Breast epithelium (tissue), 4 donors: ENCODE measurements around the gene RHOH. TPM values are rescaled to one million over a fixed set of nuclear protein-coding genes. Genes with fewer than 3 reads are reported as not detected.

Experiments used
- DNase-seq, 2 donors: peaks; one replicate each; pipeline ENCODE4 v3.0.0-alpha.2; 2019; ENCODE audit warnings: low spot score in 2 of 2
- H3K27ac ChIP-seq, 2 donors: fragments of 200-600 bp; sonication (generic) in 1 of 2; one replicate each; pipeline ENCODE4 v1.5.1; 2016 to 2019; ENCODE audit warnings: mild to moderate bottlenecking in 1 of 2
- H3K27me3 ChIP-seq, 2 donors: fragments of 200-600 bp; sonication (generic) in 1 of 2; one replicate each; pipeline versions ENCODE4 v1.5.1 to v1.6.0; 2017 to 2019; ENCODE audit warnings: control low read depth in 1 of 2, mild to moderate bottlenecking in 1 of 2
- H3K36me3 ChIP-seq: fragments of 200-600 bp; one replicate; pipeline ENCODE4 v1.5.1; 2019
- H3K4me1 ChIP-seq, 2 donors: fragments of 200-600 bp; sonication (generic); one replicate each; pipeline ENCODE4 v1.5.1; 2016 to 2019; ENCODE audit warnings: control low read depth in 1 of 2
- H3K4me3 ChIP-seq, 3 donors: fragments of 200-600 bp; sonication (generic); 1 replicate in 2 of 3; 2 replicates in 1 of 3; pipeline ENCODE4 v1.5.1; 2016 to 2019; ENCODE audit warnings: mild to moderate bottlenecking in 3 of 3, moderate library complexity in 2 of 3
- H3K9me3 ChIP-seq, 2 donors: fragments of 200-600 bp; sonication (generic) in 1 of 2; one replicate each; pipeline ENCODE4 v1.5.1; 2016 to 2019; ENCODE audit warnings: control low read depth in 1 of 2
- POLR2A ChIP-seq: fragments of 450-650 bp; IDR thresholded peaks from one replicate; pipeline ENCODE4 v1.6.1; 2016; ENCODE audit warnings: antibody characterized with exemption, mild to moderate bottlenecking, moderate library complexity
- POLR2AphosphoS5 ChIP-seq, 3 donors: sonication (generic); formaldehyde crosslinking; IDR thresholded peaks; one replicate each; pipeline ENCODE4 v1.6.1; 2017; ENCODE audit warnings: antibody characterized with exemption in 3 of 3
- intact Hi-C: fragments of 100-400 bp; cut with DNase I; formaldehyde crosslinking; loops from one replicate; pipeline ENCODE4 v1.15.1; 2023; ENCODE audit warnings: low total_unique reads
- total RNA-seq, 3 donors: library from RNA; depleted of rRNA; stranded (reverse); fragments of >200 nt; gene quantifications; one replicate each; pipeline ENCODE4 v1.1.0, GENCODE V29; 2016
- TF ChIP-seq, protein P1 (sequence below), 3 donors: fragments of 450-650 bp; IDR thresholded peaks; one replicate each; pipeline ENCODE4 v1.5.1; 2016 to 2017; ENCODE audit warnings: antibody characterized with exemption in 3 of 3, mild to moderate bottlenecking in 3 of 3, moderate library complexity in 3 of 3

The RHOH gene
- total RNA-seq, 3 donors from 2014 or later: 5.0 to 16.4 (median 9.7) TPM

DNA sequence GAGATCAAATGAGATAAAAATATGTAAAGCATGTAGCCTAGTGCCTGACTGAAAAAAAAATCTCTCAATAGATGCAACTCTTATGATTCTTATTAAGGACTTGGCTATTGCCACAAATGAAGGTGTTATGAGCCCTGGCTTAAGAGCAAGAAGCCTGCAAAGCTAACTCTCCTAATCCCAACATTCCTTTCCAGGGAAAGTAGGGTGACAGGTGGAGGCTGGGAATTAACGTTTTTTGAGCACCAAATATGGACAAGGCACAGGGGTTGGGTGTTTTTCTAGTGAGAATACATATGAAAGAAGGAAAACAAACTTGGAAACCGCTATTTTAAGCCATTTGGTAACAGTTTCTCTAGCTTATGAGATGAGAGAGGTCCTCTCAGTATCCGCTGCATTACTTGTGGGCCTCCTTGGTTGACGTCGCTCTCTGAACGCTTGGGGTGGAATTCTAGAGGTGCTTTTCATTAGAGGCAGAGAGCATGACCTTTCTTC lies 2.4 kb downstream of the RHOH start:
- DNase-seq: no peak
- Histone ChIP-seq H3K4me1 (no peaks in the 10 kb centered on the region), H3K4me3 (peak overlapping the region in 2 of 3 donors; percentile 34 to 40), H3K27ac (peak overlapping the region; percentile 45 to 83), H3K9me3 (no peaks in the 10 kb centered on the region), H3K27me3 (no peaks in the 10 kb centered on the region), H3K36me3 (no peaks in the 10 kb centered on the region)
- intact Hi-C loops: no loop called here
- no peak for TF ChIP-seq POLR2A
- no peak for TF ChIP-seq POLR2AphosphoS5 (IDR thresholded peaks at IDR 0.05)
- TF ChIP-seq, protein P1, sequence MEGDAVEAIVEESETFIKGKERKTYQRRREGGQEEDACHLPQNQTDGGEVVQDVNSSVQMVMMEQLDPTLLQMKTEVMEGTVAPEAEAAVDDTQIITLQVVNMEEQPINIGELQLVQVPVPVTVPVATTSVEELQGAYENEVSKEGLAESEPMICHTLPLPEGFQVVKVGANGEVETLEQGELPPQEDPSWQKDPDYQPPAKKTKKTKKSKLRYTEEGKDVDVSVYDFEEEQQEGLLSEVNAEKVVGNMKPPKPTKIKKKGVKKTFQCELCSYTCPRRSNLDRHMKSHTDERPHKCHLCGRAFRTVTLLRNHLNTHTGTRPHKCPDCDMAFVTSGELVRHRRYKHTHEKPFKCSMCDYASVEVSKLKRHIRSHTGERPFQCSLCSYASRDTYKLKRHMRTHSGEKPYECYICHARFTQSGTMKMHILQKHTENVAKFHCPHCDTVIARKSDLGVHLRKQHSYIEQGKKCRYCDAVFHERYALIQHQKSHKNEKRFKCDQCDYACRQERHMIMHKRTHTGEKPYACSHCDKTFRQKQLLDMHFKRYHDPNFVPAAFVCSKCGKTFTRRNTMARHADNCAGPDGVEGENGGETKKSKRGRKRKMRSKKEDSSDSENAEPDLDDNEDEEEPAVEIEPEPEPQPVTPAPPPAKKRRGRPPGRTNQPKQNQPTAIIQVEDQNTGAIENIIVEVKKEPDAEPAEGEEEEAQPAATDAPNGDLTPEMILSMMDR (IDR thresholded peaks at IDR 0.05): no peak

GRCh38 chr4:40199999-40200874 lies 3.4 kb downstream of the RHOH start:
- no peaks in the 10 kb centered on the region for H3K4me1 ChIP-seq
- H3K27me3 ChIP-seq: no peaks in the 10 kb centered on the region
- TF ChIP-seq POLR2AphosphoS5 (IDR thresholded peaks at IDR 0.05) (no peak), POLR2A (no peak)
- TF ChIP-seq, protein P1 (IDR thresholded peaks at IDR 0.05): no peak
- no peaks in the 10 kb centered on the region for H3K36me3 ChIP-seq
- intact Hi-C loops: no loop called here
- peak overlapping the region; percentile 45 to 83 for H3K27ac ChIP-seq
- peak overlapping the region in 2 of 3 donors; percentile 34 to 40 for H3K4me3 ChIP-seq
- no peak for DNase-seq
- no peaks in the 10 kb centered on the region for H3K9me3 ChIP-seq

GRCh38 chr4:40200875-40201801 lies 4.3 kb downstream of the RHOH start:
- H3K27me3 ChIP-seq: no peaks in the 10 kb centered on the region
- peak overlapping the region in 2 of 3 donors; percentile 3 to 40 for H3K4me3 ChIP-seq
- H3K27ac ChIP-seq: peak overlapping the region; percentile 43 to 83
- no peaks in the 10 kb centered on the region for H3K36me3 ChIP-seq
- H3K9me3 ChIP-seq: no peaks in the 10 kb centered on the region
- no peaks in the 10 kb centered on the region for H3K4me1 ChIP-seq
- intact Hi-C loops: no loop called here
- no peak for DNase-seq
- TF ChIP-seq POLR2A (no peak), POLR2AphosphoS5 (IDR thresholded peaks at IDR 0.05) (no peak)
- TF ChIP-seq, protein P1 (IDR thresholded peaks at IDR 0.05): no peak

DNA sequence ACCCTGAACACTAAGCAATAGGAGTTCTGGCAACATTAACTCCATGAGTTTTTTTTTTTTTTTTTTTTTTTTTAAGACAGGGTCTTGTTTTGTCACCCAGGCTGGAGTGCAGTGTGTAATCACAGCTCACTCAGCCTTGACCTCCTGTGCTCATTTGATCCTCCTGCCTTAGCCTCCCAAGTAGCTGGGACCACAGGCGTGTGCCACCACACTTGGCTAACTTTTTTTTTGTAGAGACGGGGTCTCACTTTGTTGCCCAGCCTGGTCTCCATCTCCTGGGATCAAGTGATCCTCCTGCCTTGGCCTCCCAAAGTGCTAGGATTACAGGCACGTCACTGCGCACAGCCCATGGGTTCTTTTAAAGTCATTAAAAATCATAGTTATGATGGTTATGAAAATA lies 5.1 kb downstream of the RHOH start:
- H3K27ac ChIP-seq: peak overlapping the region in 1 of 2 donors; percentile 36
- no peaks in the 10 kb centered on the region for H3K9me3 ChIP-seq
- TF ChIP-seq, protein P1 (IDR thresholded peaks at IDR 0.05): no peak
- no peak for TF ChIP-seq POLR2A
- no peak for TF ChIP-seq POLR2AphosphoS5 (IDR thresholded peaks at IDR 0.05)
- no peaks in the 10 kb centered on the region for H3K4me1 ChIP-seq
- H3K4me3 ChIP-seq: no peak overlapping the region
- no peaks in the 10 kb centered on the region for H3K27me3 ChIP-seq
- intact Hi-C loops: no loop called here
- no peaks in the 10 kb centered on the region for H3K36me3 ChIP-seq
- no peak for DNase-seq
